HG03442 (cell line): ENCODE measurements around the gene TMEM132E.

ENCODE experiments used
- ATAC-seq: cut with Tn5 transposase; IDR thresholded peaks from one replicate; pipeline ENCODE4 v1.9.1; 2021; ENCODE audit warnings: mild to moderate bottlenecking, moderate library complexity; ENCODE audit not compliant: unreplicated experiment

TMEM132E gene

DNA sequence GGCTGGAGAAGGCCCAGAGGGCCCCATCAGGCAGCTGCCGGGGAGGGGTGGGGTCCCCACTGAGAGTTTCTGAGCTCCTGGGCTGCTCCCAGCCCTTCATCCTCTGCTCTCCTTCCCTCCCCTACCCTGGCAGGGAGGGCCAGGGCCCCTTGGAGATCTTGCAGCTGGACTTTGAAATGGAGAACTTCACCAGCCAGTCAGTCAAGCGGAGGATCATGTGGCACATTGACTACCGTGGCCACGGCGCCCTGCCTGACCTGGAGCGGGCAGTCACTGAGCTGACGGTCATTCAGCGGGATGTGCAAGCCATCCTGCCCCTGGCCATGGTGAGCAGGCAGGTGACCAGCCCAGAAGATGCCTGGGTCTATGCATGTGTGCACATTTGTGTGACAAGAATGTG, 49.5 kb downstream of the TMEM132E start:
- ATAC-seq: no peak

DNA sequence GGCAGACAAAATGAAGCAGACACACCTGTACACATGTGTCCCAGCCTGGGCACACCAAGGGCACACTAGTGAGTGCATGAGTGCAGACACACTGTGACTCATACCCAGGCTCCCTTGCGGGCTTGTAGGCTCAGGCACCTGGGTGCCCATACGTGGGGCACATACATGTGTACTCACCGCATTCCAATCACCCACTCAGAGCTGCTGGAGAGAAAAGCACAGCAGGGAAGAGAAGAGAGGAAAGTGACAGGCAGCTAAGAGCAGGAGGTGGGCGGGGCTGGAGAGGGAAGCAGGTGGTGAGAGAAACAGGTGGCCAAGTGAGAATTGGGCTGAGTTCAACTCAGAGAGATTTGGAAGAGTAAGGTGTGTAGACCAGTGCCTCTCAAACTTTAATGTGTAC, 54.0 kb downstream of the TMEM132E start:
- no peak for ATAC-seq

DNA sequence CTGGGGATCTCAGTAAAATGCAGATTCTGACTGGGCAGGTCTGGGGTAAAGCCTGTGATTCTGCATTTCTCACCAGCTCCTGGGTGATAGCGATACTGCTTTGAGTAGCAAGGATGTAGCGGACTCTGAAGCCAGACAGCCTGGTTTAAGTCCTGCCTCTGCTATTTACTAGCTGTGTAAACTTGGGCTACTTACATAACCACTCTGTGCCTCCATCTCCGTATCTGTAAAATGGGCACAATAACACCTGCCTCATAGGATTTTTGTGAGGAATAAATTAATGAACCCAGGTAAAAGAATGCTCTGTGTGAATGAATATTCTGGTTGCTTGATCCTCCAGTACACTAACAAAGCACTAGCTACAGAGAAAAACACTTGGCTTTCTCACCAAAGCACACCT, 54.4 kb downstream of the TMEM132E start:
- no peak for ATAC-seq

DNA sequence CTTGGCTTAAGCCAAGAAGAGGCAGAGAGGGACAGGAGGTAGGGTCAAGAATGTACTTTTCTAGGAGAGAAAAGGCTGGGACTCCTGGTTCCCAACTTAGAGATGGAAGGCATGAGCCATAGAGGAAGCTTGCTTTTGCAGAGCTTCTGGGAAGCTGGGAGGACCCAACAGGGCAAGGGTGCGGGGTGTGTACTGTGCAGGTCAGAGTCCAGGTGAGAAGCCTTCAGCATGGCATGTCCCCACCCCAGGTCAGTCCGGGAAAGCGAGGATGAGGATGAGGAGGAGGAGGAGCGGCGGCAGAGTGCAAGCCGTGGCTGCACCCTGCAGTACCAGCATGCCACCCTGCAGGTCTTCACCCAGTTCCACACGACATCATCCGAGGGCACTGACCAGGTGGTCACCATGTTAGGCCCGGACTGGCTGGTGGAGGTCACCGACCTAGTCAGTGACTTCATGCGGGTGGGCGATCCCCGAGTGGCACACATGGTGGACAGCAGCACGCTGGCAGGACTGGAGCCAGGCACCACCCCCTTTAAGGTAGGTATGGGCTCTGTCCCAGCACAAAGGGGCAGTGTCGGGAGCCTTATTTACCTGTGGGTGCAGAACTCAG, 55.3 kb downstream of the TMEM132E start:
- ATAC-seq: no peak

DNA sequence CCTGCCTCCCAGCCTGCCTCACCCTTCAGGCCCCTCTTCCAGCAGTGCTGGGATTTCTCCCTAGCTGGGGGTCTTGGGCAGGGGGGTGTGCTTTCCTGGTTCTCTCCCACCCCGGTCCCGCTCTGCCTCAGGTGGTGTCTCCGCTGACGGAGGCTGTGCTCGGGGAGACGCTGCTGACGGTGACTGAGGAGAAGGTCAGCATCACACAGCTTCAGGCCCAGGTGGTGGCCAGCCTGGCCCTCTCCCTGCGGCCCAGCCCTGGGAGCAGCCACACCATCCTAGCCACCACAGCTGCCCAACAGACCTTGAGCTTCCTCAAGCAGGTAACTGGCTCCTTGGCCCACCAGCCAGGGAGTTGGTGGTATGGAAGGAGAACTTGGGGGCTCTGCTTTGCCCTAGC, 56.5 kb downstream of the TMEM132E start:
- no peak for ATAC-seq

DNA sequence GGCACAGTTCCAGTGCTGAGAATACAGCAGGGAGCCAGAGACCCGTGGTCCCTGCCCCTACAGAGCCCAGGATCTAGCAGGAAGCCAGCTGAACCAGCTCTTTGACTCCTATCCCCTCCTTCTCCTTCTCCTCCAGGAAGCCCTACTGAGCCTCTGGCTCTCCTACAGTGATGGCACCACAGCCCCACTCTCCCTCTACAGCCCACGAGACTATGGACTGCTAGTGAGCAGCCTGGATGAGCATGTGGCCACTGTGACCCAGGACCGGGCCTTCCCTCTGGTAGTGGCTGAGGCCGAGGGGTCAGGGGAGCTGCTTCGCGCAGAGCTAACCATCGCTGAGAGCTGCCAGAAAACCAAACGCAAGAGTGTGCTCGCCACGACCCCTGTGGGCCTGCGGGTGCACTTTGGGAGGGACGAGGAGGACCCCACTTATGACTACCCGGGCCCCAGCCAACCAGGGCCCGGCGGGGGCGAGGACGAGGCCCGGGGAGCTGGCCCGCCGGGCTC, 57.7 kb downstream of the TMEM132E start:
- no peak for ATAC-seq

DNA sequence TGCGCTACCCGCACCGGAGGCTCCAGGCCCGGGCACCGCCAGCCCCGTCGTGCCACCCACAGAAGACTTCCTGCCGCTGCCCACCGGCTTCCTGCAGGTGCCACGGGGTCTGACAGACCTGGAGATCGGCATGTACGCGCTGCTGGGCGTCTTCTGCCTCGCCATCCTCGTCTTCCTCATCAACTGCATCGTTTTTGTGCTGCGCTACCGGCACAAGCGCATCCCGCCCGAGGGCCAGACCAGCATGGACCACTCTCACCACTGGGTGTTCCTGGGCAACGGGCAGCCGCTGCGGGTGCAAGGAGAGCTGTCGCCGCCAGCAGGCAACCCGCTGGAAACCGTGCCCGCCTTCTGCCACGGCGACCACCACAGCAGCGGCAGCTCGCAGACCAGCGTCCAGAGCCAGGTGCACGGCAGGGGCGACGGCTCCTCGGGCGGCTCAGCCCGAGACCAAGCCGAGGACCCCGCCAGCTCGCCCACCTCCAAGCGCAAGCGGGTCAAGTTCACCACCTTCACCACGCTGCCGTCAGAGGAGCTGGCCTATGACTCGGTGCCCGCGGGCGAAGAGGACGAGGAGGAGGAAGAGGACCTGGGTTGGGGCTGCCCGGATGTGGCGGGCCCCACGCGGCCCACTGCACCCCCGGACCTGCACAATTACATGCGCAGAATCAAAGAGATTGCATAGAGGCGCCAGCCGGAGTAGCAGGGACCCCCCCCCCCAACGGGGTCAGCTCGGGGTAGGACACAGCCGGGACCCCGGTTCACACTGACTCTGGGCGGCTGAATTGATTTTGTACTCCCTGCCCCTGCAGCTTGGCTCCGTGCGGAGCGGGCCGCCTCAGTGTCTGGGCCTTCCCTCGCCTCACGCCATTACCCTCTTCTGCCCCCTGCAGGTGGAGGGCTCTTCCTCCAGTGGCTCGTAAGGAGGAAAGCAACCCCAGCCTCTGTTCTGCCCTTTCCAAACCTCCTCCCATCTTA, 58.5 kb downstream of the TMEM132E start:
- ATAC-seq: peak; percentile 52

DNA sequence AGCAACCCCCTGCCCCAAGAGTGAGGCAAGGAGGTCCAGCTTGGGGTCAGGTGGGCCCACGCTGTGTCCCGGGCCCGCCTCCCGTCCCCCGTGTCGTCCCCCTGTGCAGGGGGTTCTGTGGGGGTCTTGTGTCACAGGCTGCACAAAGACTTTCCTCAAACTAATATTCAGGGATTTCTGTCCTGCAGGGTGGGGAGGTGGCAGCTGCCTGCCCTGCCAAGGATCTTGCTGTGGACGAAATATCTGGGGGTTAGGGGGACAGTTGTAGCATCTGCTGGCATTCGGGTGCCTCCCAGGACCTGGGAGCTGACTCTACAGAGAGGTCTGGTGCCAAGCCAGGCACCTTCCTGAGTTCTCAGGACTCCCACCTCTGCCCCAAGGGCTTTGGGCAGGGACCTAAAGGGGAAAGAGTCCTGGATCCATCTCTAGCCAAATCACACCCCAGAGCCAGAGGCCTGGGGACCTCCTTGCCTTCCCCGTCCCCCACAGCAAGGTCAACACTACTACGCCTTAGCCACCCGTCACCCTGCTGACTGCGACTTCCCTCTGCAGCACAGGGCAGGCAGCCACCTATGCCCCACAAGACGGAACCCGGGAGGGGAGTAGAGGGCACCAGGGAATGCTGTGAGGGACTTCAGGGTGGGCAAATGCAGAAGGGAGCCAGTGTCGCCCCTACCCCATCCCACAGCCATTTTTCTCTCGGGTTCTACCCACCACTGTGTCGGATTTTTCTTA, 59.3 kb downstream of the TMEM132E start:
- no peak for ATAC-seq

DNA sequence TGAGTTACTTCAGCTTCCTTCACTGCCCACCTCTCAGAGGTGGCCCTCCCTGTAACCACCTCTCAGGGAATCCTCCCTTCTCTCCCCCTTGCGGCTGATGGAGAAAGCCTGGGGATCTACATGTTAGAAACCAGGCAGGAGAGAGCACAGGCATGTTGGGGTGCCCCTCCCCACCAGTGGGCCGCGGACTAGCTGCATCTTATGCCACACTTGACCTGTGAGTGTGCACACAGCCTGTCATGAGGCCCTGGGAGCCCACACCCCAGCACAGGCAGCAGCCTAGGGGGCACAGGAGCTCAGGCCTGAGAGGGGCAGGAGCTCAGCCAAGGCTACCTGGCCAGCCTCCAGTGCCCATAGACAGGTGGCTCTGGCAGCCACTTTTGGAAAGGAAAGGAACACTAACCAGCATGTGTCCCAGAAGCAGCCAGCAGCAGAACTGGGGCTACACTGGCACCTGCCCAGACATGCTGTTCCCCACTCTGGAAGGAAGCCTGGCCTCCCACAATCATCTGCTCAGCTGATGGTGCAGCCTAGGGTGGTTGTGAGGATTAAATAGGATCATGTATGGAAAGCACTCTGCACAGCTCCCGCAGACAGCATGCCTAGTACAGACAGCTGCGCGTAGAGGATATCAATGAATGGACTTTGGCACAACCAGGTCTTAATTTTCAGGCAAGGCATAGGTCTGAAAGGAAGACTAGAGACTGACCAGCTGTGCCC, 60.5 kb downstream of the TMEM132E start:
- no peak for ATAC-seq

DNA sequence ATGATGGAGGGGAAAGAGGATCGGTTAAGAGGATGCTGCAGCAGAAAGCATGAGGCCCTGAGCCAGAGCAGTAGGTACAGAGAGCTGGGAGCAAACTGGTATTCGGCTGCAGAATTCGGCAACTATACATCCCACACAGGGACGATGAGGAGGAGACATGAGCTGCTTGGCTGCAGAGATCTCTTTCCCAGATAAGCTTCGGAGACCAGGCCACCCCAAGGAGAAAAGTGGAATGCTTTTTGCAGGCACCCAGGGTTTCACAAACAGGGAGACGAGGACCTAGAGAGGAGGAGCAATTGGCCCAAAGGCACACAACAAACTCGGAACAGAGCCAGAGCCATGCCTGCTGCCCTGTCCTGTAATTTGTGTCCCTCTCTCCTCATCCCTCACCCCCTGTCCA, 62.0 kb downstream of the TMEM132E start:
- no peak for ATAC-seq

DNA sequence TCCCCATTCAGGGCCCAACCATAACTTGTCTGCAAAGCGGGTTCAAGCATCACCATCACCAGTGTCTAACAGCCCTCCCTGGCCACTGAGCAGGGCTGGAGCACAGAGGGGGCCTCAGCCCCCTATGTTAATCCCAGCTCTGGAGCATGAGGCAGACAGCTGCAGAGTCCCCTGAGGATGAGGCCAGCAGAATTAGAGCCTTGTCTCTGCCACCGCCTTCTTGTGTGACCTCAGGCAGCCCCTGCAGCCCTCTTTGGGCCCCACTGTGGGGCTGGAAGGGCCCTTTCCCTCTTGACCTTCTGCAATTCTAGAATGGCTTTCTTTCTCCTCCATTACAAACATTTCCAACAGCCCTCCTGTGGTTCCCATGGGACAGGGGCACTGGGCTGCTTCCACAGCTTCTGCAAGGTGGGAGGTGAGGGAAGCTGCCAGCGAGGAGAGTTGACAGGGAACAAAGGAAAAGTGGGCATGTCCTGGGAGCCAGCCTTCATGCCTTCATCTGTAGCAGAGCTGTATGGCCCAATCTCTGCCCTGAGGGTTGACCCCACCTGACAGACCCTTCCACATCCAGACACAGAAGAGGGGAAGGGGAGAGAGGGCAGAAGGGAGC, 65.7 kb downstream of the TMEM132E start:
- no peak for ATAC-seq

DNA sequence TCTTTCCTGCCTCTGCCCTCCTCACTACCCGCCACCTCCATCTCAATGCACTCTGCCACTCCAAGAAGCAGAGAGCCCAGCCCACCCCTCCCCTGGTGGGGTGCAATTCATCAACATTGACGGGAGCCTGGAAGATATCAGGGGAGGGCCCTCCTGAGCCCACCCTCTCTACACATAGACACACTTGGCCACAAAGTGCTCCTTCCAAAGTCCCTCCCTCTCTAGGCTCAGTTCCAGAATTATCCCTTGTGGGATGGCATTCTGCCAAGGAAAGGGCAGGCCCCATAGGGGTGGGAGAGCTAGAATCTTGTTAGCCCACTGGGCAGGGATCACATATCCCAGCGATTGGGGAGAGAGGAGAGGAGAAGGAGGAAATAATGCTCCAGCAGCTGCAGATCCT, 66.2 kb downstream of the TMEM132E start:
- no peak for ATAC-seq

DNA sequence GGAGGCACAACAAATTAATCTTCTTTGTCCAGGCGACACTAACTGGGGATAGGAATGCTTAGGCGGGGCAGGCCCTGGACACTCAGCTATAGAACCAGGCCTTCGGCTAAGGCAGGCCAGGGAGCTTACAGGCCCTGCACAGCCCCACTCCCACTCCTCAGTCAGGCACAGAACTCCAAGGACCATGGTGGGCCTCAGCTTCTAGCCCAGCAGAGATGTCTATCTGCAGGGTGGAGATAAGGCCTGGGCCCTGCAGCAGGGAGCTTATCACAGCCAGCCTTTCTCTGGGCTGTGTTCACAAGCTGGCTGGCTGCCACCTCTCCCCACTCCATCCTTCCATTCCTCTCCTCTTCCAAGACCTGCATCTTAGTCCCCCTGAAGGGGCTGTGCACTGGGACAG, 68.1 kb downstream of the TMEM132E start:
- ATAC-seq: no peak

DNA sequence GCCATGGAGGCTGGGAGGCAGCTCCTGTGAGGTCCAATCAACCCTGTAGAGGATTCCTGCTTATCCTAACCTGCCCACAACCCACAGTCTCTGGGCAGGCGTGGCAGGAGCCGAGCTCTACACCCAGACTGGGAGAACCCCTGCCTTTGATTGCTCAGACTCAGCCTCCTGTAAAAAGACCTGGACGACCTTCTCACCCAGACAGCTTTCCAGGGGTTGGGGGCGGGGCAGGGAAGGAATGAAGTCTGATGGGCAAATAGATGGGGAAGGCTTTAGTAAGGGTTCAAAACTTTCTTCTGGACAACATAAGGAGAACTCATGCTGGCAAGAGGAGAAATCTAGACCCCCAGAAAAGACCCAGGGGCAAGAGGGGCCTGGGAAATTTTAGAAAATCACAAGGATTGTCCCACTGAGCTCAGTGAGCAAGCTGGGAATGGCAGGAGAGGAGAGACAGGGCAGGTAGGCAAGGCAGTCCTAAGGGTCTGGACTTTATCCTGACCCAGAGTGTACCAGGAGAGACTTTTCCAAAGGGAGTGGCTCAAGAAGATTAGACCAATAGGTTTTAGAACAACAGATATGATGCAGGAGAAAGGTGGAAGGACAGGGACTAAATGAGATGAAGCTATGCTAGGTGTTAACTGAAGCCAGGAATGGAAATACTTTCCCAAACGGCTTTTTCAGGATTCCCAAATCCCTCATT, 70.8 kb downstream of the TMEM132E start:
- no peak for ATAC-seq

DNA sequence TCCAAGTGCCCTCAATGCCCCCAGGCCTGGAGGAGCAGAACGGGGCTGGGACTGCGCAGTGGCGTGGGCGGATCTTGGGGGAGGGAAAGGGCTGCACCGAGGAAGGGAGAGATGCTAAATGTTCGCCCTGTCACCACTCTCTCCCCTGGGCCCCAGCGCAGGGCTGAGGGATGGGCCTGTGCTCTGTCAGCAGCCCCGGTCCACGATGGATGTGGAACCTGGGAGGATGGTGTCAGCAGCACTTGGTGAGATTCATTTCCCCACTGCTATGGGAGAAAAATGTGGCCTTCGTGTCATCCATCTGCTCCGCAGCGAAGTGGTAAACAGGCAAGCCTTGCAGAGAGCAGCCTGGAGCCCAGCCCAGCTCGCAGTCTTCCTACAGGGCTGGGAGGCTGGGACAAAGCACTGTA, 72.0 kb downstream of the TMEM132E start:
- ATAC-seq: no peak

DNA sequence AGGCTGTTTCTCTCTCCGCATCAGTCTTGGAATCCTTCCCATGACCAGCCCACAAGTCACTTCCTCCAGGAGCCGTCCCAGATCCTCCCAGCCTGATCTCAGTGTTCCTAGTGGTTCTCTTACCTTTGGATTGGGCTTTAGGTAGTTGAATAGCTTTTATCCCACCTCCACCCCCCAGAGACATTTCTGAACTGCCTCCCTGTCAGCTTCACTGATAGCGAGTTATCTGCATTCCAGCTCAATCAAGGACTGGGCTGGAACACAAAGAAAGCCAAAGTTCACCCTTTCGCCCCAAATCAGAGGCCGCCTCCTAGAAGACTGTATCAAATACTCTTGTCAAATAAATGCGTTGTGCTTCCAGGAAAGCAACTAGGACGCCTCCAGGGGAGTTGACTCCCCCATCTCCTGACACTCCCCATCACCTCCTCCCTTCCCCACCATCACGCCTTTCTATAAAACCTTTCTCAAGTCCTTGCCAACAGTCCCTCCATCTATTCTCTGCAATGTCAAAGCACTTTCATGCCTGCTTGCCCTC, 72.7 kb downstream of the TMEM132E start:
- ATAC-seq: no peak

DNA sequence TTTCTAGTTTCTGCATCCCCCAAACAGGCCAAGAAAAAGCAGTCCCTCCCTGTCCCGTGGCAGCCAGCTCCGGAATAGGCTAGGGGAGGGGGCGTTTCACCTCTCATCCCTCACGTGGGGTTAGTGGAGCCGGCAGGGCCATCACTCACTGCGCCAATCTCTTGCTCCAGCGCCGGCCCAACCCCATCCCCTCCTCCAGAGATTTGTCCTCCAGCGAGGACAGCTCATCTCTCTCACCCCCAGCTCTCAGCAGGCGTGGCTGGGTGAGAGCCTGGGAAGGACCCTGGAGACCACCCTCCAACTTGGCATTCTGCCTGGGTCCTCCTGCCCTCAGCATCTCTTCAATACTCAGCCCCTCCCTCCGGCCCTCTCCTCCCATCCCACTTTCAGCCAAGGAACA, 74.1 kb downstream of the TMEM132E start:
- no peak for ATAC-seq

DNA sequence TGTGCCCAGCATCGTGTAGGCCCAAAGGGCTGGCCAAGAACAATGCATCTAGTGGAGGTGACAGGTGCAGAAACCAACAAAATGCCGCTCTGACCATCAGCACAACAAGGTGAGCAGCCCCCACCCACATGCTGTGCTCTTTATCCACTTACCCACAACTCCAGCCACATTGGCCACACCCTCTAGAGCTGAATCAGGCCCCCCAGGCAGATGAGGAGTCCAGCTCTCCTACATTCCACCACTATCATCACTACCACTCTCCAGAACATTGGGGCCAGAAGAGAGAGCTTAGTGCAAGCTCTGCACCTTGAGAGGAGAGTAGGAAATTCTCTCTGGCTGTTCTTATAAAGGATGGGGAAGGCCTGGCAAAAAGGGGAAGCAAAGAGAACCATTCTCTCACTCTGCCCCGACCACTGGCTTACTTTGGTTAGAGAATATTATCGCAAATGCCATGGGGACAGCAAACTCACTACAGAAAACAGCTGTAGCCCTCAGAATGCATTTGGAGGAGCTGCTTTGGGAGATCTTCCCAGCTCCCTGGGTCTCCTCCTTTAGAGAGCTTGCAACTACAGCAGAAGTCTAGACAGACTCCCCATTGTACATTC, 75.0 kb downstream of the TMEM132E start:
- no peak for ATAC-seq

DNA sequence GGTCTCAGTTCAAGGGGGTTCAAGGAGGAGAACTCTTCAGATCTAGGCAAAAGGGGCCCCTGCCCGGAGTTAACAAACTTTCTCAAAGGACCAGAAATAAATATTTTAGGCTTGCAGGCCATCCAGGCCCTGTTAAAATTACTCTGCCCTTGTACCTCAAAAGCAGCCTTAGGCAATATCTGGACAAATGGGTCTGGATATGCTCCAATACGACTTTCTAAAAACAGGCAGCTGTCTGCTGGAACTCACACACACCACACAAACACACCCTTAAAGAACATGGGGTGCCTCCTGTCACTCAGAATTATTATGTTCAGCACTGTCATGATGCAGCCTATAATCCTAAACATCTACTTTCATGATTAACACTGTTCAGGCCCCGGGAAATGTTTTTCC, 75.5 kb downstream of the TMEM132E start:
- ATAC-seq: no peak
